ENCODE measurements around the gene USP20.

The USP20 gene

DNA sequence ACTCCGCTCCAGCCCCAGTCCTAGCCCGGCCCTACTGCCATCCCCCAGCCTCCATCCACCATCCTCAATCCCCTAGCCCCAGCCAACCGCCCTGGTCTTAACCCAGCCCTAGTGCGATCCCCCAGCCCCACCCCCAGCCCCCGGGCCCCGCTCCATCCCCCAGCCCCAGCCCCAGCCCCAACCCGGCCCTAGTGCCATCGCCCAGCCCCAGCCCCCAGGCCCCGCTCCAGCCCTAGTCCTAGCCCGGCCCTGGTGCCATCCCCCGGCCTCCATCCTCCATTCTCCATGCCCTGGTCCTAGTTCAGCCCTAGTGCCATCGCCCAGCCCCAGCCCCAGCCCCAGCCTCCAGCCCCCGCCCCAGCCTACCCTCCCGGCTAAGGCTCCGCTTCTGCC, 11.7 kb upstream of the USP20 start:
- DNase-seq (ENCODE audit: low read depth in 2 of 2): no peak

DNA sequence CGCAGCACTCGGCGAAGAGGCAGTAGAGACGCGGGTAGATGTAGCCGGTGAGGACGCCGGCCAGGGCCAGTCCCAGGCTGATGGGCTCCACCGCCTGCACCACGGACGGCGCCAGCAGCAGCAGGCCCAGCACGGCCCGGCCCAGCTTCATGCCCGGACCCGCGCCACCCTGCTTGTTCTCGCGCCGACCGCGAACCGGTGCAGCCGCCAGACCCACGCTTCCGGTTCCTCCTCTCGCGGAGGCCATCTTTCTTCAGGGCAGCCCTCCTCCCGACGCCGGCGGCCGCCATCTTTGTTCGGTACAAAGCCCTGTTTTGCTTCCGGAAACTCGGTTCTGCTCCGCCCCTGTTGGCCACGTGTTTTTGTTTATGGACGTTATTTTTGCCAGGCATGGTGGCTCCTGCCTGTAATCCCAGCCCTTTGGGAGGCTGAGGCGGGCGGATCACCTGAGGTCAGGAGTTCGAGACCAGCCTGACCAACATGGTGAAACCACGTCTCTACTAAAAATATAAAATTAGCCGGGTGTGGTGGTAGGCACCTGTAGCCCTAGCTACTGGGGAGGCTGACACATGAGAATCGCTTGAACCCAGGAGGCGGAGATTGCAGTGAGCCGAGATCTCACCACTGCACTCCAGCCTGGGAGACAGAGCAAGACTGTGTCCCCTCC, 11.2 kb upstream of the USP20 start, which contains the start of gene TOR1A:
Gene TOR1A, minus strand, starts transcription at position 202 of the 667 bp plus-strand sequence. Its CDS starts 51 bp downstream, at position 151.
- peak; percentile 87 for DNase-seq (ENCODE audit: low read depth in 2 of 2)

DNA sequence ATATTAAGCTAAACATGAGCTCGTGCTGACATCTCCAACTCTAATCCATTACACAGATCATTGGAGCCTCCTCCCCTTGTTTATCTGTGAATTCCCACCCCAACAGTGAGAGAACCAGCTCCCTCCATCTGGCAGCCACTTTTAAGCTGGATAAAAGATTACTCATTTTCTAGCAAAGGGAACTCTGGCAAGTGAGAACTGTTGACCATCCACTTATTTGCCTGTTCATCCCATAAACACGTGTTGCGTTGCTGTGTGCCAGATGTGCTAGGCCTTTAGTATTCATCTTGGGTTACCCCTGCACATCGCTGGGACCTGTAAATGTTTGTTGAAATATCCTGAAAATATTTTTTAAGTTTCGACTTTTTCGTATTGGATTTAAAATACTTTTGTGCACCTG, 8.9 kb upstream of the USP20 start:
- DNase-seq (ENCODE audit: low read depth in 2 of 2): no peak

DNA sequence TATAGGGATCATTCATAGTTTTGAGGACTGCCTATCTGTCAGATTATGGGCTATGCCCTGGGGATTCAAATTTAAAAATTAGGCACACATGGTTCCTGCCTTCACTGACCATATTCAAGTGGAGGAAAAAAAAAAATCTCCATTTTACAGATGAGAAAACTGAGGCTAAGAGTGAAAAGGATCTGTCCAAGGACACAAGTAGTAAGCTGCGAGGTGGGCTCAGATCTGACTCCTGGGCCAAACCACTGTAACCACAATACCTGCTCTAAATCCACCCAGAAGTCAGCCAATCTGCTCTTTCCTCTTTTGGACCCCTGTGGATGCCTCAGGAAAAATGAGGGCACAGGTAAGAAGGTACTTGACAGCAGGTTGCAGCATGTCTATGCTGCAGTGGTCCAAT, 8.5 kb upstream of the USP20 start:
- no peak for DNase-seq (ENCODE audit: low read depth in 2 of 2)

- no peak for DNase-seq (ENCODE audit: low read depth in 2 of 2)
These were observed 7.2 kb upstream of the USP20 start for GRCh38 chr9:129828051-129828450.

GRCh38 chr9:129828969-129829368, 6.3 kb upstream of the USP20 start:
- DNase-seq (ENCODE audit: low read depth in 2 of 2): no peak

GRCh38 chr9:129832982-129833381, 2.3 kb upstream of the USP20 start:
- DNase-seq (ENCODE audit: low read depth in 2 of 2): no peak

- DNase-seq (ENCODE audit: low read depth in 2 of 2): no peak
These were observed 650 bp upstream of the USP20 start for GRCh38 chr9:129834489-129835127.

DNA sequence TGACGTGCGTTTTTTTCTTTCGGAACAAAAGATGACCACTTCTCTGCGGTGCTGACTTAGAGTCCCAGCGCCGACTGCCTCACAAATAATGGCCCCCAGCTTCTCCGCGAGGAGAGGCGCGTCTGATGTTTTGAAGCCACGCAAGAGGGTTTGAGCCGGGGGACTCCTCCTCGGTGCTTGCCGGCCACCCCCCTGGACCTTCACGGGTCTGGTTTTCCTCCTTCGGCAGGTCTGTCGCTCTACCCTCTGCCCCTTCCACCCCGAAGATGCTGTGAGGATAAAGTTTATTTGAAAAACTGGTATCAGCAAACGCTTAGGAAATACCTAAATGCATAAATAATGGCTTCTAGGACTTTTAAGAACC, 584 bp downstream of the USP20 start:
- no peak for DNase-seq (ENCODE audit: low read depth in 2 of 2)

DNA sequence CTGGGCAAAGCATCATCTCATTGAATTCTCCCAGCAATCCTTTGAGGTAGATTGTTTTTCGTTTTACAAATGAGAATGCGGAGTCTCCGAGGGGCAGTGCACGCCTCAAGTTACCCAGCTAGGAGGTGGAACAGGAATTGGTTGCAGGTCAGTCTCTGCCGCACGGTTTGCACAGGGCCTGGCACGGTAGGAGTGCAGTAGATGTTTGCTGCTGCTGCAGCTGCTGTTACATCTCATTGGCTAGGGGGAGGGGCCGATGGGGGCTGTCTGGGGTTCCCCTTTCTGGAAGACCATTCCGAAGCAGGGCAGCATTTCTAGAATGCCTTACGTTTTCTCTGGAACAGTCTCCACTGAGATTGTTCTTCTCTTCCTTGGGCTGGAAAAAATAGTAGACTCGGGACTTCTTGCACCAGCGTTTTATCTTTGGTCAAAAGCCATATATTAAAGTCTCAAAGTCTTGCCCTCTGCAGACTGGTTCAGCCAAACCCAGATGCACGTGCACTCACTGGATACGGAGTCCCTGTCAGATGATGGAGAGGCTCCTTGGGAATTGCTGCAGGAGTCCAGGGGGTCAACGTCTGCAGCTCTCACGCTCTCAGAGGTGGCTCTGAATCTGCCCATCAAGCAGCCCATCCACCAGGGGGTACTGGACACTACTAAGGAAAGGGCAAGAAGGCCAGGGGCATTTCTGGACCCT, 1.2 kb downstream of the USP20 start:
- peak in 1 of 2 donors; percentile 32 for DNase-seq (ENCODE audit: low read depth in 2 of 2)

DNA sequence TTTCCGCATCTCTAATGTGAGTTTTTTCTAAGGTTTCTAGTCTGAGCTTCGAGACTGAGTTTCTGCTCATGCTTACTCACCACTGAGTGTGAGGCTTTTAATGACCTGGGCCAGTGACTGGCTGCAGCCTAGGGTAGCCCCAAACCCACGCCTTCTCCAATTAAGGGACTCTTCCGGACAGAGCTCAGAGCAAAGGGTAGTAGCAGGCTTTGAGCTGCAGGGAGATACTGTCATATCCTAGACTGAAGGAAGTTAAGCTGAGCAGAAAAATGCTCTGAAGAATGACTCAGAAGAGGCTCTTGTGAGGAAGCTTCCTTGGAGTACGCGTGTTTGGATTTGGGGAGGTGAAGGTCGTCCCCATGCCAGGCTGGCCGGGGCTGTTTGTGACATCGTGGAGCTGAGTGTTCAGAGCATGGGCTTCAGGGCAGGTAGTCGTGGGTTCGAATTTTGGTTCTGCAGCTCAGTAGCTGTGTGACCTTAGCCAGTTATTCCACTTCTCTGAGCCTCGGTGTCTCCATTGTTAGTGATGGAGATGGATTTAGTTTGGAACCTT, 3.5 kb downstream of the USP20 start:
- no peak for DNase-seq (ENCODE audit: low read depth in 2 of 2)

GRCh38 chr9:129839324-129840023, 4.2 kb downstream of the USP20 start:
- DNase-seq (ENCODE audit: low read depth in 2 of 2): no peak

DNA sequence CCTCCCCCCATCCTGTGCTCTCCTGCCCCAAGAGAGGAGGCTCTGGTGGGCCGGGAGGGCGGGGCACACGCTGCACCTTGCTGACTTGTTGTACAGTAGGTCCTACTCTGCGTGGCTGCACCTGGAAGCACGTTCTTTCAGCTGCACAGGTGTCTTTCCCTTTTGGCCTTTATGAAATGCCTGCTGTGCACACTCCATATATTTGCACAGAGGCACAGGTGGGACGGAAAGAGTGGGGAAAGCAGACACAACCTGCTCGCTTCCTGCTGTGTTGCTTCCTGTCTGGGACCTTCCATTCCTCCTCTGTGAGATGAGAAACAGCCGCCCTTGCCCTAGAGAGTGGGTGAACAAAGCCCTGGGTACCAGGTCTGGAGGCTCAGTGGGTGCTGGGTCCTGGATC, 4.8 kb downstream of the USP20 start:
- DNase-seq (ENCODE audit: low read depth in 2 of 2): no peak

- DNase-seq (ENCODE audit: low read depth in 2 of 2): no peak
These were observed 5.8 kb downstream of the USP20 start for GRCh38 chr9:129841071-129841470.

DNA sequence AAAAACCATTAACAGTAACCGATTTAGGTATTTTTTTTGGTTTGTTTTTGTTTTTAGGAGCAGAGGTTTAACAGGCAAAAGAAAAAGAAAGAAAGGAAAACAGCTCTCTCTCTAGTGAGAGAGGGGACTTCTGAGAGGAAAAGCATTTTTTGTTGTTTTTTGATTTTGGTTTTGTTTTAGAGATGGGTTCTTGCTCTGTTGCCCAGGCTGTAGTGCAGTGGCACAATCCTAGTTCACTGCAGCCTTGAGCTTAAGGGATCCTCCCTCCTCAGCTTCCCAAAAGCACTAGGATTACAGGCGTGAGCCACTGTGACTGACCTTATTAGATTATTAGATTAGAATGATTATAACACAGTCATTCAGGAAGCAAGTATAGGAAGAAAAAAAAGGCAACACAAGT, 10.1 kb downstream of the USP20 start:
- no peak for DNase-seq (ENCODE audit: low read depth in 2 of 2)

DNA sequence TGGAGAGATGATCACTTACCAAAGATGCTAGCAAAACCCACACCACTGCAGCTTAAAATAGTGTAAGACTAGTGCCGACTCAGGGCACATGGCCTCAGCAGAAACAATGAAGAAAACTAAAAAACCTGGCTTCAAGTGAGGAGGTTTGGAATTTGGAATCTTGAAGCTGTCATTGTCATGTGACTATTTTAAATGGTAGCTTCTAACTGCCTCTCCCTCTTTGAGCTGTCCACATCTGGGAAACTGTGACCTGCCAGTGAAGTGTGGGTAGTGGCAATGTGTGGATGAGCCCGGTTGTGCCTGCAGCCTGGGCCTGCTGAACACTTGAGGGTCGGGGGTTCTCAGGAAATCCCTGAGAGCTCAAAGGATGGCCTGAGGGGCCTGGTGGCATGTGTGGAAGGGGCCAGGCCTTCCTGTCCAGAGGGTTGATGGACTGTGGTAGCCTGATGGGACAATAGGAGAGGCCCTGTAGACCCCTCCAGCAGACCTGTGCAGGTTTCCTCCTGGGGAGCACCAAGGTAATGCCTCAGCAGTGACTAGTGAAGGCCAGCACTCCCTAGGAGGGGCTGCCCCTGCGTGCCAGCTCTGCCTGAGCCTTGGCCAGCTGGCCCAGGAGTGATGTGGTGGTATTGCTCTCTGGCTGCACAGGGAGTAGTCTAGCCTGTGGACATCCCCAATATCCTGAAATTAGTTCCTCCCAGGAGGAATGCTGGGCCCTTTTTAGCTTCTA, 13.6 kb downstream of the USP20 start:
- no peak for DNase-seq (ENCODE audit: low read depth in 2 of 2)

DNA sequence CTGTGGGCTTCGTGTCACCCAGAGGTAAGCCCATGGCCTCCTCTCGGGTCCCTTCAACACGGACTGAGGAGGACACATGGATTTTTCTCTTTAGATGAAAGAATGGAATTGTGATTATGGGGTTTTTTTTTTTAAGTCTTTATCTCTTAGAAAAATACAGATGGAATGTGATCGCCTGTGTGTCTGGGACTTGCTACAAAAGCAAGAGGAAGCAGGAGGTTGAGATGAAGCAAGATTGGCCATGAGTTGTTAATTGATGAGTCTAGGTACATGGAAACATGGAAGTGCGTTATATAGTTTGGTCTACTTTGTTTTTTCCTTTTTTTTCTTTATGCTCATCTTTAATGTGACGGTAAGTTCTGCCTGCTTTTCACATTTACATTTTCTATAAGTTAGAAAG, 14.6 kb downstream of the USP20 start:
- DNase-seq (ENCODE audit: low read depth in 2 of 2): no peak

DNA sequence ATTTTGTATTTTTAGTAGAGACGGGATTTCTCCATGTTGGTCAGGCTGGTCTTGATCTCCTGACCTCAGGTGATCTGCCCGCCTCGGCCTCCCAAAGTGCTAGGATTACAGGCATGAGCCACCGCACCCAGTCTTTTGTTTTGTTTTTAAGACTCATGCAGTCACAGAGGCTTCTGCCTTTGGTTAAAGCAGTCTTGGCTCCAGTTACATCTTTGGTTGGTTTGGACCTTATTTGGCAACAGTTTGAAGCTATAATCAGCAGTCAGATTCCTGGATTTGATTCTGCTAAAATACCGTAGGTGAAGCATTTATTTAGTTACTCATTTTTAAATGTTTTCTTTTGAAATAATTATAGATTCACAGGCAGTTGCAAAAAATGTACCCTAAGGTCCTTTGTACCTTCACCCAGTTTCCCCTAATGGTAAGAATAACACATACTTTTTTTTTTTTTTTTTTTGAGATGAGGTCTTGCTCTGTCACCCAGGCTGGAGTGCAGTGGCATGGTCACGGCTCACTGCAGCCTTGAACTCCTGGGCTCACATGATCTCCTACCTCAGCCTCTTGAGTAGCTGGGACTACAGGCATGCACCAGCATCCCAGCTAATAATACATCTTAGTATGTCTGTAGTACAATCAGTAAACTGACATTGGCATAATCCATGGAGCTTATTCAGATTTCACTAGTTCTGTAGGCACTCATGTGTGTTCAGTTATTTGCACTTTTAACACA, 15.7 kb downstream of the USP20 start:
- DNase-seq (ENCODE audit: low read depth in 2 of 2): no peak

DNA sequence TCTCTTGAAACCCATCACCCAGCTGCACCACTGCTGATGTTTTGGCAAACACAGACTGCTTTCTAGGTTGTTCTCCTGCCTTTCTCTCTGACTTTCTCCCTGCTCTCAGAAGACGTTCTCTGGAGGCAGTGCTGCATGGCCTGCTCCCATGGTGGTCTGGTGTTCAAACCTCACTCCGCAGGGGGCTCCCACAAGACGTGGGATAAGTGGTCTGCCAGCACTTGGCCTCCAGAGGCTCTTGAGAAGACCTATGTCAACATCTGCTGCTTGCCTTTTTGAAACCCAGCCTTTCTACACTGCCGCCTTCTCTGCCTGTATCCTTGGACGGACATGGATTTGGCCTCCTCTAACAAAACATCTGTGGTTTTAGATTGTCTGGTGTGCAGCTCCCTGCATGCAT, 16.6 kb downstream of the USP20 start:
- DNase-seq (ENCODE audit: low read depth in 2 of 2): no peak

DNA sequence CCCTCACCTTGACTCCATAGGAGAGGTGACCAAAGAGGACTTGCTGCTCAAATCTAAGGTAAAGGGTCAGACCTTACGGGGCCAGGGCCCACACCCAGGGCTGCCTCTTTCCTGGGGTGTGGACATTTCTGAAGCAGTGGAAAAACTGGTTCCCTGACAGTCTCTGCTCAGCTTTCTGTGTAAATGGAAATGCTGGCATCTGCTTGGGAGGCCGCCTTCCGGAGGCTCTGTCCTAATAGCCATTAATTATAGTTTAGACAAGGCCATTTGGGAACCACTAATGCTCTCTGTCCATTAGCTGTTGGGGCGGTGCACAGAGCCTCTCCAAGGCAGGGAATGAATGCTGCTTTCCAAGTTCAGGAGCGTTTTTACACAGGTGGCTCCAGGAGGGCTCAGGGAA, 17.3 kb downstream of the USP20 start:
- DNase-seq (ENCODE audit: low read depth in 2 of 2): no peak

- no peak for DNase-seq (ENCODE audit: low read depth in 2 of 2)
These were observed 18.4 kb downstream of the USP20 start for GRCh38 chr9:129853614-129854013.
